ENCODE data around the gene TMEM108.

DNA sequence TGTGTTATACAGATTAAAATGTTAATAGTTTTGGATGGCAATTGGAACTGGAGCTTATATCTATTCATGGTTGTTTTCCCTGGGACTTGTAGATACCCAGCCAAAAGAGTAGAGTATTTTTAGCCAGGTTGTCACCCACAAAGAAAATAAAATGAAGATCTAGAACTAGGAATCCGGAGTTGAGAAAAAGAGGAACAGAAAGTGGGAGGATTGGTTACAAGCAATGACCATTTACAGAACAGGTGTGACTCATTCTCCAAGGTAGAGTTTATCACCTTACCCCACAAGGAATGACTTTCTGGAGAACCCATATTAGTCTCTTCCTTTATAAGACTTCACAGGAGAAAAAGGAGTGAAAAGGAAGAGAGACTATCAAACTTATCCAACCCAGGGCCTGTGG, 99.8 kb downstream of the TMEM108 start:
- TF ChIP-seq, protein P1, sequence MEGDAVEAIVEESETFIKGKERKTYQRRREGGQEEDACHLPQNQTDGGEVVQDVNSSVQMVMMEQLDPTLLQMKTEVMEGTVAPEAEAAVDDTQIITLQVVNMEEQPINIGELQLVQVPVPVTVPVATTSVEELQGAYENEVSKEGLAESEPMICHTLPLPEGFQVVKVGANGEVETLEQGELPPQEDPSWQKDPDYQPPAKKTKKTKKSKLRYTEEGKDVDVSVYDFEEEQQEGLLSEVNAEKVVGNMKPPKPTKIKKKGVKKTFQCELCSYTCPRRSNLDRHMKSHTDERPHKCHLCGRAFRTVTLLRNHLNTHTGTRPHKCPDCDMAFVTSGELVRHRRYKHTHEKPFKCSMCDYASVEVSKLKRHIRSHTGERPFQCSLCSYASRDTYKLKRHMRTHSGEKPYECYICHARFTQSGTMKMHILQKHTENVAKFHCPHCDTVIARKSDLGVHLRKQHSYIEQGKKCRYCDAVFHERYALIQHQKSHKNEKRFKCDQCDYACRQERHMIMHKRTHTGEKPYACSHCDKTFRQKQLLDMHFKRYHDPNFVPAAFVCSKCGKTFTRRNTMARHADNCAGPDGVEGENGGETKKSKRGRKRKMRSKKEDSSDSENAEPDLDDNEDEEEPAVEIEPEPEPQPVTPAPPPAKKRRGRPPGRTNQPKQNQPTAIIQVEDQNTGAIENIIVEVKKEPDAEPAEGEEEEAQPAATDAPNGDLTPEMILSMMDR (conservative IDR thresholded peaks at IDR 0.05; ENCODE audit: low read length): no peak
- TF ChIP-seq EZH2phosphoT487 (IDR thresholded peaks at IDR 0.05; ENCODE audit: borderline replicate concordance, low read depth, low read length): no peak
